RKO (cell line): Measurements from ENCODE around the gene LBP.
"Not testable (repeated sequence)": the region's sequence is repeated elsewhere in the genome, so short reads cannot be mapped to it uniquely, and the experiment has no call there.

Experiments
- DNase-seq: peaks from one replicate; pipeline ENCODE4 v3.0.0-alpha.2; 2016; ENCODE audit warnings: low spot score

Gene LBP

GRCh38 chr20:38402089-38402488 lies 55.8 kb downstream of the LBP start:
- no peak for DNase-seq

- DNase-seq, result no peak
These were observed 56.5 kb downstream of the LBP start for GRCh38 chr20:38402816-38403215.

GRCh38 chr20:38404016-38404415 lies 57.7 kb downstream of the LBP start:
- no peak for DNase-seq

- no peak for DNase-seq
These were observed 58.9 kb downstream of the LBP start for GRCh38 chr20:38405132-38405531.

- DNase-seq, result no peak
These were observed 60.2 kb downstream of the LBP start for GRCh38 chr20:38406476-38406875.

GRCh38 chr20:38407321-38407720 lies 61.0 kb downstream of the LBP start:
- DNase-seq, result no peak

GRCh38 chr20:38407822-38408221 lies 61.5 kb downstream of the LBP start:
- DNase-seq, result not testable (repeated sequence)

- no peak for DNase-seq
These were observed 66.7 kb downstream of the LBP start for GRCh38 chr20:38412877-38413577.

- DNase-seq, result no peak
These were observed 68.6 kb downstream of the LBP start for GRCh38 chr20:38414769-38415450.

- DNase-seq, result no peak
These were observed 72.4 kb downstream of the LBP start for GRCh38 chr20:38418509-38419204.

GRCh38 chr20:38420388-38421085 lies 74.3 kb downstream of the LBP start:
- DNase-seq, result no peak

- DNase-seq, result no peak
These were observed 75.6 kb downstream of the LBP start for GRCh38 chr20:38421915-38422314.

GRCh38 chr20:38423541-38423940 lies 77.3 kb downstream of the LBP start:
- DNase-seq, result no peak

- no peak for DNase-seq
These were observed 78.1 kb downstream of the LBP start for GRCh38 chr20:38424401-38424800.

GRCh38 chr20:38426006-38426897 lies 80.0 kb downstream of the LBP start:
- DNase-seq, result peak; percentile 90
